NT2/D1 (cell line): ENCODE measurements around the gene NUS1.

Source experiments
- SUZ12 ChIP-seq: IDR thresholded peaks from 2 replicates; pipeline ENCODE4 v1.6.1; 2011; ENCODE audit not compliant: insufficient read length, insufficient read depth; ENCODE audit errors: extremely low read depth
- YY1 ChIP-seq: IDR thresholded peaks from 2 replicates; pipeline ENCODE4 v1.6.1; 2011; ENCODE audit not compliant: insufficient read length, insufficient read depth
- ZNF274 ChIP-seq: IDR thresholded peaks from 2 replicates; pipeline ENCODE4 v1.6.1; 2011; ENCODE audit warnings: mild to moderate bottlenecking, low read depth, low read length

DNA sequence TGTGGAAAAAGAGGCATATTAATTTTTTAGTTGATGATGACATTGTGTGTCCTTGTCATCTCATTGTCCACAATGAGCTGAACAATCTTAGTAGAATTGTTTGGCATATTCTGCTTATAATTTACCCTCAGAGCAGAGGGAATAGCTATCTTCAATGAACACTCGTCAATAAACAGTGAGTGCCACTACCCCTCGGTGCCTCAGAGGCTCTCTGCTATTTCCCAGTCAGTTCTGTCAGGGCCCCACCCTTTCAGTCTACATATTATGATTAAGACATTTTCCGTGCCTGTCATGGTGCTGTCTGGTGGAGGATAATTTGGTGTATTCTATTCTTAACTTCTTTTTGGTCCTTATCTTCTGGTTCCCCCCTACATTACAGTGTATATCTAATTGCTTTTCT lies 31.2 kb downstream of the NUS1 start:
- TF ChIP-seq ZNF274 (no peak), YY1 (no peak), SUZ12 (no peak)
